Transverse colon (tissue), 4 donors: ENCODE results near the gene BAX. TPM values are rescaled to one million over a fixed set of nuclear protein-coding genes. Genes with fewer than 3 reads are reported as not detected.

ENCODE experiments used
- DNase-seq: peaks from one replicate; pipeline ENCODE4 v3.0.0-alpha.2; 2019
- H3K27ac ChIP-seq, 4 donors: fragments of 200-600 bp; sonication (generic); 2 replicates each; pipeline ENCODE4 v1.5.1; 2016 to 2018; ENCODE audit warnings: inconsistent platforms in 4 of 4
- H3K27me3 ChIP-seq: fragments of 200-600 bp; sonication (generic); 2 replicates; pipeline ENCODE4 v1.5.1; 2017; ENCODE audit warnings: inconsistent platforms
- H3K36me3 ChIP-seq, 4 donors: fragments of 200-600 bp; sonication (generic); 2 replicates each; pipeline ENCODE4 v1.5.1; 2017 to 2019; ENCODE audit warnings: inconsistent platforms in 4 of 4
- H3K4me1 ChIP-seq, 4 donors: fragments of 200-600 bp; sonication (generic); 2 replicates each; pipeline ENCODE4 v1.5.1; 2017 to 2020; ENCODE audit warnings: inconsistent platforms in 4 of 4
- H3K4me3 ChIP-seq, 4 donors: fragments of 200-600 bp; sonication (generic); 1 replicate in 1 of 4; 2 replicates in 3 of 4; pipeline versions ENCODE4 v1.5.1 to v1.6.1; 2017 to 2019; ENCODE audit warnings: inconsistent platforms in 4 of 4
- H3K9me3 ChIP-seq, 2 donors: fragments of 200-600 bp; sonication (generic); 2 replicates each; pipeline ENCODE4 v1.5.1; 2017 to 2019; ENCODE audit warnings: inconsistent platforms in 2 of 2
- EP300 ChIP-seq: sonication (generic); formaldehyde crosslinking; IDR thresholded peaks from one replicate; pipeline ENCODE4 v1.6.1; 2017; ENCODE audit warnings: antibody characterized with exemption, low read depth
- POLR2A ChIP-seq: fragments of 450-650 bp; IDR thresholded peaks from one replicate; pipeline ENCODE4 v1.6.1; 2016; ENCODE audit warnings: antibody characterized with exemption, mild to moderate bottlenecking, moderate library complexity
- POLR2AphosphoS5 ChIP-seq, 3 donors: sonication (generic); formaldehyde crosslinking; IDR thresholded peaks; one replicate each; pipeline ENCODE4 v1.6.1; 2016; ENCODE audit warnings: antibody characterized with exemption in 3 of 3
- WGBS, 2 donors: methylation state at CpG; one replicate each; pipeline ENCODE4 v1.1.5; 2018; ENCODE audit warnings: low coverage in 1 of 2; 5-methylcytosine and 5-hydroxymethylcytosine counted together
- in situ Hi-C, 4 donors: fragments of 200-750 bp; cut with MboI; loops; one replicate each; pipeline versions ENCODE4 v1.15.0 to v1.15.1; 2017; ENCODE audit warnings: low sequenced_read_pairs in 3 of 4, low pct_ligation_motif_present in 1 of 4, low pct_unique_long_range_greater_than_20kb in 1 of 4
- intact Hi-C: fragments of 100-400 bp; cut with DNase I; formaldehyde crosslinking; loops from one replicate; pipeline ENCODE4 v1.15.1; 2023; ENCODE audit warnings: low total_unique reads
- total RNA-seq, 4 donors: library from RNA; depleted of rRNA; stranded (reverse); fragments of >200 nt; gene quantifications; one replicate each; pipeline ENCODE4 v1.1.0, GENCODE V29; 2016
- TF ChIP-seq, protein P1 (sequence below), 5 experiments: fragments of 200-600 bp in 3 of 5; fragments of 450-650 bp in 2 of 5; sonication (generic) in 3 of 5; IDR thresholded peaks; 1 replicate in 2 of 5; 2 replicates in 3 of 5; pipeline ENCODE4 v1.5.1; 2016 to 2017; ENCODE audit warnings: antibody characterized with exemption in 5 of 5, inconsistent platforms in 3 of 5, mild to moderate bottlenecking in 2 of 5, moderate library complexity in 1 of 5

The BAX gene
- total RNA-seq, 4 donors from 2014 or later, result 74.5 to 152 (median 112) TPM

DNA sequence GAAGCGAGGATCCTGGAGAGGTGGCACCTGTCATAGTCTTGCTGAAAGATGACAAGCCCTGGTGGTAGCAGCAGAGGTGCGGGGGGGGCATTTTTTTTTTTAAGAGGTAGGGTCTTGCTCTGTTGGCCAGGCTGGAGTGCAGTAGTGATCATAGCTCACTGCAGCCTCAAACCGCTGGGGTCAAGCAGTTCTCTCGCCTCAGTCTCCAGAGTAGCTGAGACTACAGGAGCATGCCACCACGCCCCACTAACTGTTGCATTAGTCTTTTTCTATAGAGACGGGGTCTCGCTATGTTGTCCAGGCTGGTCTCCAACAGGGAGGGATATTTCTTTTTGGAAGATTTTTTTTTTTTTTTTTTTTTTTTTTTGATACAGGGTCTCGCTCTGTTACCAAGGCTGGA, 3.3 kb downstream of the BAX start:
- WGBS, 2 donors, result 96 to 97% methylated on average over 7 to 8 of the region's 8 CpGs
- Histone ChIP-seq H3K36me3 (no peaks in the 10 kb centered on the region), H3K27me3 (no peaks in the 10 kb centered on the region), H3K27ac (no peak overlapping the region), H3K9me3 (no peaks in the 10 kb centered on the region), H3K4me3 (no peak overlapping the region), H3K4me1 (peaks cover 13 to 48% (median 43%) of the 10 kb centered on the region in 4 donors)
- intact Hi-C loops, result no loop called here
- in situ Hi-C loops, result loop anchor here in 2 of 4 donors (10.0 to 25.0 kb wide), 2 partner anchors 83 to 96 kb away; partner anchors contain the start of genes PPP1R15A (in 2 of the 2) and PLEKHA4 (in 1 of the 2)
- no peak for DNase-seq
- TF ChIP-seq POLR2AphosphoS5 (IDR thresholded peaks at IDR 0.05), result no peak

GRCh38 chr19:48959341-48960239, 4.9 kb downstream of the BAX start:
- intact Hi-C loops (loop anchor here (10.0 kb wide), 2 partner anchors 55 to 85 kb away; partner anchors contain the start of genes NUCB1 and PPP1R15A), in situ Hi-C loops (loop anchor here in 2 of 4 donors (10.0 to 25.0 kb wide), 2 partner anchors 85 to 97 kb away; partner anchors contain the start of genes PPP1R15A (in 2 of the 2) and PLEKHA4 (in 1 of the 2))
- H3K27me3 ChIP-seq, result no peaks in the 10 kb centered on the region
- DNase-seq, result no peak
- 66 to 79% methylated on average over 7 to 16 of the region's 16 CpGs for WGBS, 2 donors
- H3K4me1 ChIP-seq, result peaks cover 27 to 64% (median 55%) of the 10 kb centered on the region in 4 donors
- H3K27ac ChIP-seq, result peak overlapping the region; percentile 94 to 97 (median 96)
- H3K4me3 ChIP-seq, result no peak overlapping the region
- H3K36me3 ChIP-seq, result no peaks in the 10 kb centered on the region
- TF ChIP-seq POLR2AphosphoS5 (IDR thresholded peaks at IDR 0.05), result no peak
- TF ChIP-seq EP300, result no peak
- TF ChIP-seq POLR2A, result no peak
- TF ChIP-seq, protein P1, sequence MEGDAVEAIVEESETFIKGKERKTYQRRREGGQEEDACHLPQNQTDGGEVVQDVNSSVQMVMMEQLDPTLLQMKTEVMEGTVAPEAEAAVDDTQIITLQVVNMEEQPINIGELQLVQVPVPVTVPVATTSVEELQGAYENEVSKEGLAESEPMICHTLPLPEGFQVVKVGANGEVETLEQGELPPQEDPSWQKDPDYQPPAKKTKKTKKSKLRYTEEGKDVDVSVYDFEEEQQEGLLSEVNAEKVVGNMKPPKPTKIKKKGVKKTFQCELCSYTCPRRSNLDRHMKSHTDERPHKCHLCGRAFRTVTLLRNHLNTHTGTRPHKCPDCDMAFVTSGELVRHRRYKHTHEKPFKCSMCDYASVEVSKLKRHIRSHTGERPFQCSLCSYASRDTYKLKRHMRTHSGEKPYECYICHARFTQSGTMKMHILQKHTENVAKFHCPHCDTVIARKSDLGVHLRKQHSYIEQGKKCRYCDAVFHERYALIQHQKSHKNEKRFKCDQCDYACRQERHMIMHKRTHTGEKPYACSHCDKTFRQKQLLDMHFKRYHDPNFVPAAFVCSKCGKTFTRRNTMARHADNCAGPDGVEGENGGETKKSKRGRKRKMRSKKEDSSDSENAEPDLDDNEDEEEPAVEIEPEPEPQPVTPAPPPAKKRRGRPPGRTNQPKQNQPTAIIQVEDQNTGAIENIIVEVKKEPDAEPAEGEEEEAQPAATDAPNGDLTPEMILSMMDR (IDR thresholded peaks at IDR 0.05), result no peak
- no peaks in the 10 kb centered on the region for H3K9me3 ChIP-seq

- H3K27me3 ChIP-seq, result no peaks in the 10 kb centered on the region
- DNase-seq, result peak; percentile 32
- TF ChIP-seq POLR2A, result no peak
- TF ChIP-seq EP300, result no peak
- TF ChIP-seq, protein P1 (IDR thresholded peaks at IDR 0.05), result no peak
- TF ChIP-seq POLR2AphosphoS5 (IDR thresholded peaks at IDR 0.05), result no peak
- WGBS, 2 donors, result 82 to 84% methylated on average over 5 to 19 of the region's 19 CpGs
- in situ Hi-C loops, result loop anchor here in 1 of 4 donors (25.0 kb wide), 1 partner anchor 99 kb away; the partner anchor contains the start of genes PLEKHA4 and PPP1R15A
- H3K4me3 ChIP-seq, result no peak overlapping the region
- H3K4me1 ChIP-seq, result peaks cover 23 to 58% (median 50%) of the 10 kb centered on the region in 4 donors
- H3K27ac ChIP-seq, result peak overlapping the region; percentile 94 to 97 (median 96)
- H3K9me3 ChIP-seq, result no peaks in the 10 kb centered on the region
- H3K36me3 ChIP-seq, result peaks cover 0 to 1% (median under 1%) of the 10 kb centered on the region in 4 donors
- intact Hi-C loops, result loop anchor here (10.0 kb wide), 2 partner anchors 56 to 86 kb away; partner anchors contain the start of genes NUCB1 and PPP1R15A
These were observed 6.5 kb downstream of the BAX start for GRCh38 chr19:48961051-48961649.

DNA sequence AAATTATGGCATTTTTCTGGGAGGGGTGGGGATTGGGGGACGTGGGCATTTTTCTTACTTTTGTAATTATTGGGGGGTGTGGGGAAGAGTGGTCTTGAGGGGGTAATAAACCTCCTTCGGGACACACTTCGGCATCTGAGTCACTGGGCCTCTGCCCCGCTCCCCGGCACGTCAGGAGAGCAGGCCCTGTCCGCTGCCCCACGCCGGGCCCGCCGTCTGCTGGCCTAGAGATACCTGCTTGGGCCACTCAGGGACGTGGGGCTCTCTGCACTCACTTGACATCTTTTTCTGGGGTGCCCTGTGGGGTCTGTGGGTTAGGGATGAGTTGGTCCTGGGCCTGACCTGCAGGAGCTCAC, 7.0 kb downstream of the BAX start:
- Histone ChIP-seq H3K36me3 (peaks cover 0 to 6% (median 3%) of the 10 kb centered on the region in 4 donors), H3K4me1 (peaks cover 28 to 60% (median 53%) of the 10 kb centered on the region in 4 donors), H3K27ac (peak overlapping the region; percentile 94 to 97 (median 96)), H3K4me3 (no peak overlapping the region), H3K9me3 (no peaks in the 10 kb centered on the region), H3K27me3 (no peaks in the 10 kb centered on the region)
- TF ChIP-seq POLR2A (no peak), POLR2AphosphoS5 (IDR thresholded peaks at IDR 0.05) (no peak), EP300 (no peak)
- TF ChIP-seq, protein P1 (IDR thresholded peaks at IDR 0.05), result no peak
- in situ Hi-C loops (loop anchor here in 1 of 4 donors (25.0 kb wide), 1 partner anchor 99 kb away; the partner anchor contains the start of genes PLEKHA4 and PPP1R15A), intact Hi-C loops (loop anchor here (10.0 kb wide), 2 partner anchors 57 to 87 kb away; partner anchors contain the start of genes NUCB1 and PPP1R15A)
- no peak for DNase-seq
- WGBS, 2 donors, result 77% methylated on average over 12 of the region's 12 CpGs; no CpG with 5 or more reads in 1 of the 2 donors
